HG02973 (cell line): ENCODE measurements around the gene ING5.
"Not testable (repeated sequence)": the region's sequence is repeated elsewhere in the genome, so short reads cannot be mapped to it uniquely, and the experiment has no call there.

Source experiments
- ATAC-seq: cut with Tn5 transposase; IDR thresholded peaks from one replicate; pipeline ENCODE4 v1.9.1; 2021; ENCODE audit warnings: moderate library complexity; ENCODE audit not compliant: unreplicated experiment

Gene ING5

GRCh38 chr2:241736111-241736510 lies 34.3 kb downstream of the ING5 start:
- ATAC-seq, result no peak

GRCh38 chr2:241738040-241738686 lies 36.3 kb downstream of the ING5 start:
- no peak for ATAC-seq

DNA sequence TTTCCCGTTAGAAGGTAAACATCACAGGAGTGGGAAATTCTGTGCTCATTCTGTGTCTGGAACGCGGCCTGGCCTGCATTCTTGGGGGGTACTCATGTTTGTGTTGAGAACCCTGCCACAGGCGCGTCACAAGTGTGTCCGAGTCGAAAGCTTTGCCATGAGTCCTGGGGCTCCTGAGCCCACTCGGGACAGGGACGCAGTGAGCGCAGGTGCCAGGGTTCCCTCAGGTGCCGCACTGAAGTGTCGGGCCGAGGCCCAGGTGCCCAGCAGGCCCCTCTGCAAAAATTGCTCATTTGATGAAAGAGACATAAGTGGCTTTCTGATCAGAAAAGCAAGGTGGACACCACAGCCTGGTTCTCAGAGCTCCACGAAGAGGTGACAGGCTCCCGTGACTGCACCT lies 37.3 kb downstream of the ING5 start:
- ATAC-seq, result no peak

GRCh38 chr2:241739651-241740050 lies 37.8 kb downstream of the ING5 start:
- ATAC-seq, result no peak

DNA sequence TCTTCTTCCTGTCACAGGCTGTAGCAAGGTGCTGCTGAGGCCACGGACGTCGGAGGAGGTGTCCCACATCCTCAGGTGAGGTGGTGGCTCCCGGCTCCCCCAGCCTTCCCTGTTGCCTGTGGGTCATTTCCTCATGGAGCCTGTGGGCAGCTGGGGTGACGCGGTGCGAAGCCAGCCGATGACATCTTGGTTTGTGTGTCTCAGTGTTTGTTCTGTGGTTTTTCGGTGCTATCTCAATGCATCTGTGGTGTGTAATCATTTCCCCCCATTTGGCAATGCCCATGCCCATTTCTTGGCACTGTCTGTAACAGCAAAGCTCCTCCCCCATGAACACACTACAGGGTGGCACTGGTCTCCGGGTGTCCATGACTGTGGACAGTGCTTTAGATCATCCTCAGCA lies 39.2 kb downstream of the ING5 start:
- ATAC-seq, result no peak

GRCh38 chr2:241742320-241742939 lies 40.6 kb downstream of the ING5 start:
- ATAC-seq, result no peak

- not testable (repeated sequence) for ATAC-seq
Measured at GRCh38 chr2:241743008-241743407, 41.2 kb downstream of the ING5 start.

DNA sequence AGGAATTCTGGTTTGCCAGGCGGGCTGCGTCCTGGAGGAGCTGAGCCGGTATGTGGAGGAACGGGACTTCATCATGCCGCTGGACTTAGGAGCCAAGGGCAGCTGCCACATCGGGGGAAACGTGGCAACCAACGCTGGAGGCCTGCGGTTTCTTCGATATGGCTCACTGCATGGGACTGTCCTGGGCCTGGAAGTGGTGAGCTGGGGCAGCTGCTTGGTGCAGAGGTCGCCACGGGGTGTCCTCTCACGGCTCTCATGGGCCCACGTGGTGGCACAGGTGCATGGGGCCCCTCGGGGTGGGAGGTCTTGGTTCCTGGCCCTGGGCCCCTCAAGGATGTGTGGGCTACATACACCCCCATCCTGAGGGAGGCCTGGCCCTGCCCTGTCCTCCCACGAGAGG lies 41.8 kb downstream of the ING5 start:
- no peak for ATAC-seq

- no peak for ATAC-seq
Measured at GRCh38 chr2:241744028-241744754, 42.4 kb downstream of the ING5 start.

DNA sequence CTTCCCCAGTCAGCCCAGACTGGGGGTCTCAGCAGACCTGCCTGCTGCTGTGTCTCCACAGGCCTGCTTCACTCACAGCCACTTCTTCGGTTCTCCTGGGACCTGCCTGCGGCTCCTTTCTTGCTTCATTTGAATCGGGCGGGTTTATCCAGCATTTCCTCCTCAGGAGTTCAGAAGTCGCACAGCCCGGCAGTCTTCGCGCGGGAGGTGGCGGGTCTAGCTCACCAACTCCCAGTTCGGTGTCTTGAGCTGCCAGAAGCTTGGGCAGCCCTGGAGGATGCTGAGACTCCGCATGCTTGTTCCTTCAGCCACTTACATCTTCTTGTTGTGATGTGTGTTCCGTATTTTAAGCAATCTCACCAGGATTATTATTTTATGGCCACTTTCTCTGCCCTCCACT lies 43.4 kb downstream of the ING5 start:
- no peak for ATAC-seq

GRCh38 chr2:241746084-241746483 lies 44.2 kb downstream of the ING5 start:
- no peak for ATAC-seq

DNA sequence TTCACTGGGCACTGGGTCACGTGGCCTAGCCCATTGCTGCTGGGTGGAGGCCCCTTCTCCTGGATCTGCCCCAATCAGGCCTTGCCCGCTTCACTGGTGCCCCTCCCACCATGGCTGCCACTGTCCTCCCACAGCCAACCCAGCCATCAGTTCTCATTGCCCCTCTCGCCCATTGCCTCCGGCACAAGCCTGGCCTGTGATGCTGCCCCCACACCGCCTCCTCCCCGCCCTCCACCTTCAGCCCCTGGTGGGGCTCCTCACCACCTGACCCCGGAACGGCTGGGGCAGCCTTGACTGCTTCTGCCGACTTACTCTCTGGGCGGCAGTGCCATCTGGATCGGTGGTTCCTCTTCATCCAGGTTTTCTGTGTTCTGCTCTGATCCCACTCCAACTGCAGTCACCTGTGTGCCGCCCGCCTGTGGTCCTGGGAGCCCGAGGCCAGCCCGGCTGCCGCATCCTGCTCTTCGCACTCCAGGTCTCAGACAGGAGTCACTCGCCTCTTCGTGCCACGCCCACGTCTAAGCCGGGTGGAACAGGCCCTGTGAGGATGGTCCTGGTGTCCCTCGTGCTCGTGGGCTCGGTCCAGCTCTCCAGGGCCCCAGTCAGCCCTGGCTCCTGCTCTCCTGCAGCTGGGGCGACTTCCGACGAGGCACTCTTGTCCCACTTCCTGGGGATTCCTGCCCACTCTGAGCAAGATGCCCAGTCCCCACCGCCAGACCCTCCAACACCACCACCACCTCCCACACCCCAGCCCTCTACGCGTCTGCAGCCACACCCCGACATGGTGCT lies 46.8 kb downstream of the ING5 start:
- no peak for ATAC-seq

- ATAC-seq, result no peak
Measured at GRCh38 chr2:241750076-241750840, 48.4 kb downstream of the ING5 start.

GRCh38 chr2:241751152-241751551 lies 49.3 kb downstream of the ING5 start:
- ATAC-seq, result no peak

- ATAC-seq, result no peak
Measured at GRCh38 chr2:241751776-241752175, 49.9 kb downstream of the ING5 start.

GRCh38 chr2:241752253-241752652 lies 50.4 kb downstream of the ING5 start:
- ATAC-seq, result no peak

GRCh38 chr2:241752689-241753276 lies 50.9 kb downstream of the ING5 start:
- no peak for ATAC-seq

DNA sequence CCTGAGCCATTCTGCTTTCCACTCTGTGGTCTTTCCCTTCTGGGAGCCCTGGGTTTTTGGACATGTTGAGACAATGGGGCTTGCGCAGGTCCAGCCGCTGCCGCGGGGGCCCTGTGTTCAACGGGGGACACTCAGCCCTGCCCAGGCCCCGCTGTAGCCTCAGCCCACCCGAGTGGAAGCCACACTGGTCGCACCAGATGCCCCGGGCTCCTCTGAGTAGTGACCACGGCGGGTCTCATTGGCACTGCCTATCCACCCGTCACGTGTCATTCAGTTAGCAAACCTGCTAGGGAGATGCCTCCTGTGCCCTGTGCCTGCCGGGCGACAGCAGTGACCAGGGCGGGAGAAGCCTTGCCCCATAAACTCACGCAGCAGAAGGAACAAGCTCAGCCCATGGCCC lies 51.7 kb downstream of the ING5 start:
- no peak for ATAC-seq

GRCh38 chr2:241754042-241754441 lies 52.2 kb downstream of the ING5 start:
- ATAC-seq, result no peak

GRCh38 chr2:241755166-241755565 lies 53.3 kb downstream of the ING5 start:
- ATAC-seq, result no peak
